Prostate gland (tissue), 2 donors: ENCODE results near the gene RADIL. TPM values are rescaled to one million over a fixed set of nuclear protein-coding genes. Genes with fewer than 3 reads are reported as not detected.

ENCODE experiments used
- DNase-seq: peaks from one replicate; pipeline ENCODE4 v3.0.0-alpha.2; 2019; ENCODE audit warnings: low spot score
- H3K27ac ChIP-seq, 2 donors: fragments of 200-600 bp; sonication (generic); 2 replicates each; pipeline ENCODE4 v1.5.1; 2017 to 2019
- H3K27me3 ChIP-seq: fragments of 200-600 bp; sonication (generic); replicated peaks from 2 replicates; pipeline ENCODE4 v1.5.1; 2019; ENCODE audit not compliant: insufficient read depth
- H3K36me3 ChIP-seq, 2 donors: fragments of 200-600 bp; sonication (generic); 1 replicate in 1 of 2; 2 replicates in 1 of 2; pipeline versions ENCODE4 v1.5.1 to v1.8.1; 2017 to 2019
- H3K4me1 ChIP-seq: fragments of 200-600 bp; sonication (generic); replicated peaks from 2 replicates; pipeline ENCODE4 v1.5.1; 2019
- H3K4me3 ChIP-seq, 2 donors: fragments of 200-600 bp; sonication (generic); 2 replicates each; pipeline ENCODE4 v1.5.1; 2017 to 2019
- H3K9me3 ChIP-seq: fragments of 200-600 bp; sonication (generic); 2 replicates; pipeline ENCODE4 v1.5.1; 2017
- POLR2A ChIP-seq: fragments of 450-650 bp; IDR thresholded peaks from one replicate; pipeline ENCODE4 v1.6.1; 2016; ENCODE audit warnings: antibody characterized with exemption, mild to moderate bottlenecking
- POLR2AphosphoS5 ChIP-seq: sonication (generic); formaldehyde crosslinking; IDR thresholded peaks from one replicate; pipeline ENCODE4 v1.6.1; 2017; ENCODE audit warnings: antibody characterized with exemption
- WGBS: methylation state at CpG from one replicate; pipeline ENCODE4 v1.1.5; 2018; 5-methylcytosine and 5-hydroxymethylcytosine counted together
- intact Hi-C: fragments of 100-400 bp; cut with DNase I; formaldehyde crosslinking; loops from one replicate; pipeline ENCODE4 v1.14.2; 2022
- total RNA-seq, 2 donors: library from RNA; depleted of rRNA; stranded (reverse); fragments of >200 nt; gene quantifications; one replicate each; pipeline ENCODE4 v1.1.0, GENCODE V29; 2016
- TF ChIP-seq, protein P1 (sequence below), 4 experiments: fragments of 200-600 bp in 2 of 4; fragments of 450-650 bp in 2 of 4; sonication (generic) in 2 of 4; IDR thresholded peaks; 1 replicate in 3 of 4; 2 replicates in 1 of 4; pipeline ENCODE4 v1.5.1; 2016 to 2019; ENCODE audit warnings: antibody characterized with exemption in 4 of 4, mild to moderate bottlenecking in 2 of 4, moderate library complexity in 2 of 4

The RADIL gene
- total RNA-seq, 2 donors from 2014 or later, result 1.8 to 12.0 TPM

DNA sequence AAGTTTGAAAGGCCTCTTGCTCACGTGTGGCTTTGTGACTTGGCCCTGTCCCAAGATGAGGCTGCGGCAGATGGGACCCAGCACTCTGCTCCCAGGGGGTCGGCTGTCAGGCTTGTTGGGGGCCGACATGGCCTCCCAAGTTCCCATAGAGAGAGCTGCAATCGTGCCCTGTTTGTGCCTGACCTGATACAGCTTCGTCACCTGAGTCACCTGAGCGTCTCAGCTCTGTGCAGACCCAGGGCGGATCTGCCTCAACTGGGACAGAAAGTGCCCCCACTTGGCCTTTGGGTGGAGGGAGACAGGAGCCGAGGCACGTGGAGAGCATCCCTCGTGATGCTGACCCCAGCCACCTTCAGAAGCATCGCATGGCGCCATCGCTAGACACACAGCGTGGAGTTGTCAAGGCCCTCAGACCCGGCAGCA is 43.4 kb downstream of the RADIL start:
- Histone ChIP-seq H3K4me3 (no peak overlapping the region), H3K4me1 (no peaks in the 10 kb centered on the region), H3K36me3 (no peaks in the 10 kb centered on the region), H3K27ac (no peak overlapping the region), H3K27me3 (no peaks in the 10 kb centered on the region), H3K9me3 (no peaks in the 10 kb centered on the region)
- WGBS, result 84% methylated on average over 14 of the region's 16 CpGs
- DNase-seq, result no peak
- intact Hi-C loops, result no loop called here
- TF ChIP-seq POLR2AphosphoS5, result no peak

DNA sequence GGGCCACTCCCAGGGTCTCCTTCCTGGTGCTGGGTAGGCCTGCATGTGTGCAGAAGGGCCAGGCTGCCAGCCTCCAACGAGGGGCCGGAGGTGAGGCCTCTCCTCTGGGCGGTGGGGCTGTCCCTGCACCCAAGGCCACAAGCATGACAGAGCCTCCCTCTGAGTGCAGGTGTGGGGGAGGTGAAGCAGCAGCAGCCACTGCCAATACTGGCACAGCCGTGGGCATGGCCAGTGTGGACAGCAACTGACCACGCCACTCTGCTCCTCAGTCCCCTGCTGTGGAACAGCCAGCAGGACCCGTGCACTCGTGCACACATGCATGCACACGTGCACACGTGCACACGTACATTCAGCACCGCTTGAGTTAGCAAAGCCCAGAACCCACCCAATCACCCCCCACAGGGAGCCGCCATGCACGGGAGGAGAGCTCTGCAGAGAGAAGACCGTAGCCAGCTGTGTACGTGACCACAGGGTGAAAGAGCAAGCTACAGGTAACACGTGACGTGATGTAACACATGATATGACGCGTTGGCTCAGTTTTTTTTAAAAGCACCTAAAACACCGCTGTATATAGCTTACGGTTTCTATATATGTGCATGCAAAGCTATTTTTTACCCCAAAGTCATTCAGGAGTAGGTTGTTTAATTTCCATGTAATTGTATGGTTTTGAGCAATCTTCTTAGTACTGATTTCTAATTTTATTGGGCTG is 44.7 kb downstream of the RADIL start:
- Histone ChIP-seq H3K27ac (no peak overlapping the region), H3K4me3 (no peak overlapping the region), H3K27me3 (no peaks in the 10 kb centered on the region), H3K9me3 (no peaks in the 10 kb centered on the region), H3K4me1 (no peaks in the 10 kb centered on the region), H3K36me3 (no peaks in the 10 kb centered on the region)
- TF ChIP-seq POLR2A (no peak), POLR2AphosphoS5 (no peak)
- TF ChIP-seq, protein P1, sequence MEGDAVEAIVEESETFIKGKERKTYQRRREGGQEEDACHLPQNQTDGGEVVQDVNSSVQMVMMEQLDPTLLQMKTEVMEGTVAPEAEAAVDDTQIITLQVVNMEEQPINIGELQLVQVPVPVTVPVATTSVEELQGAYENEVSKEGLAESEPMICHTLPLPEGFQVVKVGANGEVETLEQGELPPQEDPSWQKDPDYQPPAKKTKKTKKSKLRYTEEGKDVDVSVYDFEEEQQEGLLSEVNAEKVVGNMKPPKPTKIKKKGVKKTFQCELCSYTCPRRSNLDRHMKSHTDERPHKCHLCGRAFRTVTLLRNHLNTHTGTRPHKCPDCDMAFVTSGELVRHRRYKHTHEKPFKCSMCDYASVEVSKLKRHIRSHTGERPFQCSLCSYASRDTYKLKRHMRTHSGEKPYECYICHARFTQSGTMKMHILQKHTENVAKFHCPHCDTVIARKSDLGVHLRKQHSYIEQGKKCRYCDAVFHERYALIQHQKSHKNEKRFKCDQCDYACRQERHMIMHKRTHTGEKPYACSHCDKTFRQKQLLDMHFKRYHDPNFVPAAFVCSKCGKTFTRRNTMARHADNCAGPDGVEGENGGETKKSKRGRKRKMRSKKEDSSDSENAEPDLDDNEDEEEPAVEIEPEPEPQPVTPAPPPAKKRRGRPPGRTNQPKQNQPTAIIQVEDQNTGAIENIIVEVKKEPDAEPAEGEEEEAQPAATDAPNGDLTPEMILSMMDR (IDR thresholded peaks at IDR 0.05), result no peak
- no peak for DNase-seq
- intact Hi-C loops, result loop anchor here (10.0 kb wide), 1 partner anchor 46 kb away; the partner anchor contains the start of gene RADIL
- 92% methylated on average over 21 of the region's 21 CpGs for WGBS

DNA sequence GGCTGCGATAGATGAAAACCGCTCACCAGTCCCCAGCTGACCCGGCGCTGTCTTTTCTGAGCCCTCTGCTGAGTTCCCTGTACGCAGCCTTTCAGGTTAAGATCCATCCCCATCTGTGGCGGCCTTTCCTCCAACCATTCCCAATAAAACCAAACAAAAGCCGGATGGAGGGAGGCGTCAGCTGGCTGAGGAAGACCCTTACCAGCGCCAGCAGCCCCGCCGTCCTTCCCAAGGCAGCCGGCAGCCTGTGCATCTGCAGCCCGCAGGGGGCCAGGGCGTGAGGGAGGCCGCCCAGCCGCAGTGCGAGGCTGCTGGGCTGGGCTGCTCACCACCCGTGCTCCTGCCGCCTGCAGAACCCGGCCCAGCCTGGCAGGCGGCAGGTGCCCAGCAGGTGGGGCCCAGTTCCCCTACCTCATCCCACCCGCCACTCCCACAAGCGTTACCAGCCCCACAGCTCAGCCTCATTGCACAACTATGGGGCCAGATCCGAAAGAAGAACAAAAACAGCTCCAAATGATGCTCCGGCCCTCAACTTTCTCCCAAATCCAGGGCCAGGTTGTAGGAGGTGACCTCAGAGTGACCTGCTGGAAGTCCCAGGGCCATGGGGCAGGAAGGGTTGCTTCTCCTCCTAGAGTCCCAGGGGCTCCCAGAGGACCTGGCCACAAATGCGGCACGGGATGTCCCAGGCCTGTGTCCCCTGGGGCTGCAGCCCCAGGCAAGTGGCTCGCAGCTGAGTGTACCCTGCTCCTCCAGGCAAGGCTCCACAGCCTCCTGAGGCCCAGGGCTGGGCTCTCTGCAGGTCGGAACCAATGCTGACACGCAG is 45.5 kb downstream of the RADIL start:
- no peaks in the 10 kb centered on the region for H3K27me3 ChIP-seq
- no peak overlapping the region for H3K27ac ChIP-seq
- no peak for DNase-seq
- no peak overlapping the region for H3K4me3 ChIP-seq
- H3K36me3 ChIP-seq, result no peaks in the 10 kb centered on the region
- no peaks in the 10 kb centered on the region for H3K4me1 ChIP-seq
- 44% methylated on average over 29 of the region's 30 CpGs for WGBS
- TF ChIP-seq POLR2A (no peak), POLR2AphosphoS5 (no peak)
- TF ChIP-seq, protein P1 (IDR thresholded peaks at IDR 0.05), result no peak
- no peaks in the 10 kb centered on the region for H3K9me3 ChIP-seq
- intact Hi-C loops, result loop anchor here (10.0 kb wide), 1 partner anchor 47 kb away; the partner anchor contains the start of gene RADIL

DNA sequence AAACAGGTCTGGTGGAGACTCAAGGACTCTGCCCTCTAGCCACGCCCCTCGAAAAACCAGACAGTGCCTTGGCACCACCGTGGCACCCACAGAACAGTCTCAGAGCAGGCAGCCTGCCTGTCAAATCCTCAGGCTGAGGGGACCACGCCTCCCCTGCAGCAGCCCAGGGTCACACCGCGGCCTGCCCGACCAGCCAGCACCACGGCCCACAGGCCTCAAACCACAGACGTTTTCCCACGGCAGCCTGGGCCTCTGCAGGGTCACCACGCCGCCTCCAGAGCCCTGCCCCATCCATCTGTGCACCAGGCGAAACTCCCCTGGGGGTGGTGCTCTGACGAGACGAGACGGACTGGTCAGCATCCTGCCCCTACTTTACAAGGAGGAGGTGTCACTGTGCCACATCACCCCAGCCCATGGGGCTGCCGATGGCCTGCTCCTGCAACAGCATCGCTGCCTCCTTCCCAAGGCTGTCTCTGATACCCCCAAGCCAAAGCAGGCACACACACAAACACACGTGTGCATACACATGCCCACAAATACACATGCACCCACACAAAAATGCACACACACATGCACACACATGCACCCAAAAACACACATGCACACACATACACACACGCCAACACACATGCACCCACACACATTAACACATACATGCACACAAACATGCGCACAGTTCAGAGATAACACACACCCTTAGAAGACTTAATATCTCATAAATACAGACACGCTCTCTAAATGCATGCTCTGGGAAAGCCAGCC is 46.3 kb downstream of the RADIL start:
- Histone ChIP-seq H3K36me3 (no peaks in the 10 kb centered on the region), H3K27ac (no peak overlapping the region), H3K27me3 (no peaks in the 10 kb centered on the region), H3K4me3 (no peak overlapping the region), H3K9me3 (no peaks in the 10 kb centered on the region), H3K4me1 (no peaks in the 10 kb centered on the region)
- no peak for DNase-seq
- WGBS, result 83% methylated on average over 19 of the region's 22 CpGs
- intact Hi-C loops, result loop anchor here (10.0 kb wide), 1 partner anchor 48 kb away; the partner anchor contains the start of gene RADIL
- TF ChIP-seq, protein P1 (IDR thresholded peaks at IDR 0.05), result no peak
- TF ChIP-seq POLR2AphosphoS5 (no peak), POLR2A (no peak)

DNA sequence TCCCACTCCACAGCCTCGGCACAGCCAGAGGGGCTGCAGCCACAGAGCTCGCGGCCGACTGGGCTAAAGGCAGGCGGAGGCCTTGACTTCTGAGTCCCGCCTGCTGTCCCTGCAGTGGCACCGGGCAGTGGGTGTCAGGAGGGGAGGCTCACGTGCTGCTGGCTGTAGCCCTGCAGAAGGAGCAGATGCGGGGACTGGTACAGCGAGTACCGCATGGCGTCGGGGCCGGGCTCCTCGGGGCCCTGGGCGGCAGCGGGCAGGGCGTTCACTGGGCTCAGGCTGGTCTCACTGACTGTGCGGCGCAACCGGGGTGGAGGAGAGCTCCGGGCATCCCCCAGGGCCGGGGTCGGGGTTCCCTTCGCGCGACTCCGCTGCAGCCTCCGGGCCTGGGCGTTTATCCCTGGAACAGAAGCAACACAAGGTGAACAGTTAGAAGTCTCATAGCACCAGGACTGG is 47.3 kb downstream of the RADIL start:
- no peak overlapping the region for H3K27ac ChIP-seq
- no peaks in the 10 kb centered on the region for H3K27me3 ChIP-seq
- intact Hi-C loops, result loop anchor here (10.0 kb wide), 1 partner anchor 49 kb away; the partner anchor contains the start of gene RADIL
- H3K4me3 ChIP-seq, result no peak overlapping the region
- no peaks in the 10 kb centered on the region for H3K4me1 ChIP-seq
- no peaks in the 10 kb centered on the region for H3K36me3 ChIP-seq
- no peaks in the 10 kb centered on the region for H3K9me3 ChIP-seq
- TF ChIP-seq POLR2AphosphoS5 (no peak), POLR2A (no peak)
- TF ChIP-seq, protein P1 (IDR thresholded peaks at IDR 0.05), result no peak
- no peak for DNase-seq
- WGBS, result 98% methylated on average over 30 of the region's 30 CpGs
